Endothelial cell of umbilical vein (primary cell): ENCODE measurements around the gene SLC25A21.

Source experiments
- EZH2 ChIP-seq: IDR thresholded peaks from 2 replicates; pipeline ENCODE4 v1.6.1; 2012; ENCODE audit warnings: borderline replicate concordance, low read depth, mild to moderate bottlenecking, moderate library complexity, low read length, inconsistent platforms; ENCODE audit not compliant: severe bottlenecking
- FOS ChIP-seq: IDR thresholded peaks from 2 replicates; pipeline ENCODE4 v1.6.1; 2011; ENCODE audit warnings: mild to moderate bottlenecking, low read length, moderate library complexity, borderline replicate concordance; ENCODE audit not compliant: insufficient read depth
- GATA2 ChIP-seq: IDR thresholded peaks from 2 replicates; pipeline ENCODE4 v1.7.0; 2011; ENCODE audit warnings: low read depth, mild to moderate bottlenecking, moderate library complexity, mixed read lengths, low read length; ENCODE audit not compliant: insufficient read length, insufficient read depth
- JUN ChIP-seq: IDR thresholded peaks from 2 replicates; pipeline ENCODE4 v1.6.1; 2011; ENCODE audit warnings: borderline replicate concordance, low read depth; ENCODE audit not compliant: insufficient read length, insufficient read depth
- MYC ChIP-seq: IDR thresholded peaks from one replicate; pipeline ENCODE4 v1.6.1; 2011; ENCODE audit warnings: mild to moderate bottlenecking, low read depth, low read length
- POLR2A ChIP-seq: IDR thresholded peaks from 2 replicates; pipeline ENCODE4 v1.6.1; 2012; ENCODE audit warnings: low read depth, mild to moderate bottlenecking, control low read depth, low read length
- POLR2AphosphoS5 ChIP-seq: IDR thresholded peaks from 2 replicates; pipeline ENCODE4 v1.6.1; 2012; ENCODE audit warnings: low read depth, mild to moderate bottlenecking, control low read depth, low read length, moderate library complexity; ENCODE audit not compliant: insufficient read depth
- TF ChIP-seq, protein P1 (sequence below), 2 donors: IDR thresholded peaks; 1 replicate in 1 of 2; 2 replicates in 1 of 2; pipeline ENCODE4 v1.5.1; 2011; ENCODE audit warnings: low read length in 2 of 2, mild to moderate bottlenecking in 2 of 2, moderate library complexity in 2 of 2, control low read depth in 1 of 2, inconsistent platforms in 1 of 2, low read depth in 1 of 2; ENCODE audit not compliant: insufficient read depth in 1 of 2; ENCODE audit errors: extremely low read depth in 1 of 2
- TF ChIP-seq, protein P2 (sequence below): IDR thresholded peaks from 2 replicates; pipeline ENCODE4 v1.6.1; 2011; ENCODE audit not compliant: insufficient read depth, insufficient read length

DNA sequence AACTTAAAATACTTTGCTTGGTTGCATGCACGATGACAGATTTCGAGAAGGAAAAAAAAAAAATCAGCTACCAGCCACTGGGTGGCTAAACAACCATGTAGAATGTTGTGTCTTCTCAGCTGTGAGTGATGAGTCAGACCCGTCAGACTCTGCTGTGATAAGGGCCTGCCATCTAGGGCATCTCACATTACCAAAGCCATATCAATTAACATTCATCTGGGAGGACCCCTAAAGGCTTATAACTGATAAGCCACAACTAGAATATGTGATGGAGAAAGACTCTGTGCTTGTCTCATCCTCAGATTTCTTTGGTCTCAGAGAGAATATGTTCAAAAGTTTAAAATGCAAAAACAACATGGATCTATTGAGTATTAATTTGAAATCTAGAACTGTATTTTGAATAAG lies 399.3 kb downstream of the SLC25A21 start:
- no peak for TF ChIP-seq EZH2
- no peak for TF ChIP-seq POLR2AphosphoS5
- TF ChIP-seq, protein P1, sequence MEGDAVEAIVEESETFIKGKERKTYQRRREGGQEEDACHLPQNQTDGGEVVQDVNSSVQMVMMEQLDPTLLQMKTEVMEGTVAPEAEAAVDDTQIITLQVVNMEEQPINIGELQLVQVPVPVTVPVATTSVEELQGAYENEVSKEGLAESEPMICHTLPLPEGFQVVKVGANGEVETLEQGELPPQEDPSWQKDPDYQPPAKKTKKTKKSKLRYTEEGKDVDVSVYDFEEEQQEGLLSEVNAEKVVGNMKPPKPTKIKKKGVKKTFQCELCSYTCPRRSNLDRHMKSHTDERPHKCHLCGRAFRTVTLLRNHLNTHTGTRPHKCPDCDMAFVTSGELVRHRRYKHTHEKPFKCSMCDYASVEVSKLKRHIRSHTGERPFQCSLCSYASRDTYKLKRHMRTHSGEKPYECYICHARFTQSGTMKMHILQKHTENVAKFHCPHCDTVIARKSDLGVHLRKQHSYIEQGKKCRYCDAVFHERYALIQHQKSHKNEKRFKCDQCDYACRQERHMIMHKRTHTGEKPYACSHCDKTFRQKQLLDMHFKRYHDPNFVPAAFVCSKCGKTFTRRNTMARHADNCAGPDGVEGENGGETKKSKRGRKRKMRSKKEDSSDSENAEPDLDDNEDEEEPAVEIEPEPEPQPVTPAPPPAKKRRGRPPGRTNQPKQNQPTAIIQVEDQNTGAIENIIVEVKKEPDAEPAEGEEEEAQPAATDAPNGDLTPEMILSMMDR (IDR thresholded peaks at IDR 0.05; ENCODE audit: extremely low read depth in 1 of 2, insufficient read depth in 1 of 2, low read depth in 1 of 2, low read length in 2 of 2) = no peak
- no peak for TF ChIP-seq POLR2A
- TF ChIP-seq GATA2 = peak; percentile 14
- TF ChIP-seq, protein P2, sequence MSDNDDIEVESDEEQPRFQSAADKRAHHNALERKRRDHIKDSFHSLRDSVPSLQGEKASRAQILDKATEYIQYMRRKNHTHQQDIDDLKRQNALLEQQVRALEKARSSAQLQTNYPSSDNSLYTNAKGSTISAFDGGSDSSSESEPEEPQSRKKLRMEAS = no peak
- no peak for TF ChIP-seq MYC
- no peak for TF ChIP-seq JUN
- peak; percentile 15 for TF ChIP-seq FOS
